Neutrophil (primary cell): ENCODE measurements around the gene EGFR.

ENCODE experiments used
- H3K27ac ChIP-seq: fragments of 200-600 bp; sonication (generic); 2 replicates; pipeline ENCODE4 v1.5.1; 2016; ENCODE audit warnings: mild to moderate bottlenecking, moderate library complexity
- H3K27me3 ChIP-seq: fragments of 200-600 bp; sonication (generic); 2 replicates; pipeline ENCODE4 v1.6.0; 2016; ENCODE audit warnings: mild to moderate bottlenecking
- H3K36me3 ChIP-seq: fragments of 200-600 bp; sonication (generic); 2 replicates; pipeline ENCODE4 v1.5.1; 2017
- H3K4me1 ChIP-seq, 2 experiments: fragments of 200-600 bp in 1 of 2; sonication (generic) in 1 of 2; 1 replicate in 1 of 2; 2 replicates in 1 of 2; pipeline versions ENCODE4 v1.5.1 to v1.6.1; 2013 to 2016; ENCODE audit warnings: low read depth in 1 of 2, low read length in 1 of 2, mild to moderate bottlenecking in 1 of 2, moderate library complexity in 1 of 2; ENCODE audit not compliant: control insufficient read depth in 1 of 2, insufficient read depth in 1 of 2
- H3K4me3 ChIP-seq, 2 experiments: fragments of 200-600 bp in 1 of 2; sonication (generic) in 1 of 2; 1 replicate in 1 of 2; 2 replicates in 1 of 2; pipeline ENCODE4 v1.5.1; 2013 to 2016; ENCODE audit warnings: low read depth in 1 of 2, low read length in 1 of 2, mild to moderate bottlenecking in 1 of 2, moderate library complexity in 1 of 2
- H3K9me3 ChIP-seq: fragments of 200-600 bp; sonication (generic); 2 replicates; pipeline ENCODE4 v1.5.1; 2016
- CTCF ChIP-seq: fragments of 200-600 bp; sonication (generic); IDR thresholded peaks from 2 replicates; pipeline ENCODE4 v1.5.1; 2016; ENCODE audit warnings: antibody characterized with exemption

The EGFR gene

DNA sequence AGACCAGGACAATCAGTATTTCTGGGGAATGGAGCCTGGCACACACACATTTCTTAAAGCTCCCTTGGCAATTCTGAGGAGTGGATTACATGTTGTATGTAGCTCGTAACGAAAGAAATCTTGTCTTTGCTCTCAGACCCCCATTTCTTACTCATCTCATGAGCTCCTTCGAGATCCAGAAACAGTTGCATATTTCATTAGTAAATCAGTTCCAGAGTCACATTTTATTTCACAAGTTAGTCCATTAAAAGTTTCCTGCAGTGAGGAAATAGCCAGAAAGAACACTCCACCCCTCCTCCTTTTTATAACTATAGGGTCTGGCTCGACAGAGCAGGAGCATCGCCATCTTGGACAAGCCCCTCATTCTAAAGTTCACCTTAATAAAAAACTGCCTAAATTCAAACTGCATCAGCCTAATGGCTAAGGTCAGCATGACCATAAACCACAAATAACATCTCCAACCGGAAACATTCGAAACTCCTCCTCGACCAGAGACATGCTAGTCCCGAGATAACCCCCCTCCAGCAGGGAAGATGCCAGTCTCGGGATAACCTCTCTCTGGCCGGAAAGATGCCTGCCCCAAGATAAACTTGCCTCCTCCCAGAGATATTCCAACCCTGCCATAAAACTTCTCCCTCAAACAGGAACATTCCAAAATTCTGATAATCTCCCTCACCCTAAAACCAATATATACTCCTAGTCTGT, 7.4 kb downstream of the EGFR start:
- Histone ChIP-seq H3K36me3 (no peaks in the 10 kb centered on the region), H3K4me1 (no peaks in the 10 kb centered on the region), H3K4me3 (no peak overlapping the region), H3K27me3 (peaks cover 20% of the 10 kb centered on the region), H3K9me3 (no peaks in the 10 kb centered on the region), H3K27ac (no peak overlapping the region)
- TF ChIP-seq CTCF = no peak

DNA sequence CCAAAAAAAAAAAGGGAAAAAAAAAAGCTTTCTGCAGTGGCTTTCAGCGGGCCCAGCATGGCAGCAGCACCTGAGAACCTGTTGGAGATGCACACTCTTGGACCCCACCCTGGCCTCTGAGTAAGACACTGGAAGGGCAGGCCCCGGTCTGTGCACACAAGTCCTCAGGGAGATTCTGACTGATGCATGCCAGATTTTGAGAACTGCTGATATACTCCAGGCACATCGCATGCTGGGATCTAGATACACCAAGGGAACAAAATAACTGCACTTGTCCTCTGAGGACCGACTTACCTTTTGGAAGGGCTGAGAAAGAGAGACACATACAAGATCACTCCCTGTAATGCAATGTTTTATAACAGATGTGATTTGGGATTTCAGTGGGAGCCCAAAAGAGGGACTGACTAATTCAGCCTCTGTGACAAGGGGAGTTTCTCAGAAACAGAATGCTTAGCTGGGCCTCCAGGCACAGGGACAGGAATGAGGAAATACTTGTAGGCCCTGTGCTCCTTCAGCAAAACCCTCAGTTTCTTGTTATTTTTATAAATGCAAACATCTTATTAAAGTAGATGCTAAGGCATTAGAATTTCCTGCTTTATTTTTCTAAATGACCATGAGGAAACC, 8.2 kb downstream of the EGFR start:
- Histone ChIP-seq H3K9me3 (no peaks in the 10 kb centered on the region), H3K4me1 (no peaks in the 10 kb centered on the region), H3K27ac (no peak overlapping the region), H3K27me3 (peaks cover 13% of the 10 kb centered on the region), H3K4me3 (no peak overlapping the region), H3K36me3 (no peaks in the 10 kb centered on the region)
- TF ChIP-seq CTCF = no peak

DNA sequence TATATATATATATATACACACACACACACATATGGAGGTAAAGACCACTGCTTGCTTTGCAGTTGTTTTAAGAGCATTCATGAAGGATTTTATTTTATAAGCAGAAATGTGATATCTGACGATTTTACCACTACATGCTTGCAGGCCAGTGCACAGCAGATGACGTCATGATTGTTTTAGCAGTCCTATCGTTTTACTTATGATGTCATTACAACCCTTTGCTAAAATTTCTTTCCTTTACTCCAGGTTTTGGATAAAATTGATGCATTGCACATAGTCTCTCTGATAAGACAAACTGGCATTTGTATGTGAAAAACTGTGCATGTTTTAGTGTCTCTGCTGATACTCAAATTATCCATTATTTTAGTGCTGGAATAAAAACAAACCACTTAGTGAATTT, 9.2 kb downstream of the EGFR start:
- no peaks in the 10 kb centered on the region for H3K4me1 ChIP-seq
- H3K9me3 ChIP-seq = no peaks in the 10 kb centered on the region
- H3K4me3 ChIP-seq = no peak overlapping the region
- no peaks in the 10 kb centered on the region for H3K36me3 ChIP-seq
- no peak overlapping the region for H3K27ac ChIP-seq
- peaks cover 3% of the 10 kb centered on the region for H3K27me3 ChIP-seq
- TF ChIP-seq CTCF = no peak

GRCh38 chr7:55030314-55030713, 11.5 kb downstream of the EGFR start:
- no peak overlapping the region for H3K4me3 ChIP-seq
- no peak overlapping the region for H3K27ac ChIP-seq
- TF ChIP-seq CTCF = no peak
- H3K4me1 ChIP-seq = no peaks in the 10 kb centered on the region
- H3K36me3 ChIP-seq = no peaks in the 10 kb centered on the region
- no peaks in the 10 kb centered on the region for H3K27me3 ChIP-seq
- H3K9me3 ChIP-seq = no peaks in the 10 kb centered on the region

- H3K27ac ChIP-seq = no peak overlapping the region
- H3K27me3 ChIP-seq = no peaks in the 10 kb centered on the region
- no peaks in the 10 kb centered on the region for H3K36me3 ChIP-seq
- TF ChIP-seq CTCF = no peak
- no peaks in the 10 kb centered on the region for H3K4me1 ChIP-seq
- H3K9me3 ChIP-seq = no peaks in the 10 kb centered on the region
- no peak overlapping the region for H3K4me3 ChIP-seq
Measured at GRCh38 chr7:55031075-55031474, 12.3 kb downstream of the EGFR start.
